ENCODE data around the gene UBE2L3.

GRCh38 chr22:21567456-21568346, at the start of gene UBE2L3:
- TF ChIP-seq POLR2A (IDR thresholded peaks at IDR 0.05; ENCODE audit: insufficient read depth in 1 of 2, low read depth in 2 of 2, low read length in 2 of 2) (peak; percentile 76 to 78), RNF2 (conservative IDR thresholded peaks at IDR 0.05; ENCODE audit: low read depth) (peak; percentile 61; the same call in 1 of the 2 replicates), PHF8 (CRISPR knock-in tag; IDR thresholded peaks at IDR 0.05) (peak; percentile 98)
- TF ChIP-seq, protein P1, sequence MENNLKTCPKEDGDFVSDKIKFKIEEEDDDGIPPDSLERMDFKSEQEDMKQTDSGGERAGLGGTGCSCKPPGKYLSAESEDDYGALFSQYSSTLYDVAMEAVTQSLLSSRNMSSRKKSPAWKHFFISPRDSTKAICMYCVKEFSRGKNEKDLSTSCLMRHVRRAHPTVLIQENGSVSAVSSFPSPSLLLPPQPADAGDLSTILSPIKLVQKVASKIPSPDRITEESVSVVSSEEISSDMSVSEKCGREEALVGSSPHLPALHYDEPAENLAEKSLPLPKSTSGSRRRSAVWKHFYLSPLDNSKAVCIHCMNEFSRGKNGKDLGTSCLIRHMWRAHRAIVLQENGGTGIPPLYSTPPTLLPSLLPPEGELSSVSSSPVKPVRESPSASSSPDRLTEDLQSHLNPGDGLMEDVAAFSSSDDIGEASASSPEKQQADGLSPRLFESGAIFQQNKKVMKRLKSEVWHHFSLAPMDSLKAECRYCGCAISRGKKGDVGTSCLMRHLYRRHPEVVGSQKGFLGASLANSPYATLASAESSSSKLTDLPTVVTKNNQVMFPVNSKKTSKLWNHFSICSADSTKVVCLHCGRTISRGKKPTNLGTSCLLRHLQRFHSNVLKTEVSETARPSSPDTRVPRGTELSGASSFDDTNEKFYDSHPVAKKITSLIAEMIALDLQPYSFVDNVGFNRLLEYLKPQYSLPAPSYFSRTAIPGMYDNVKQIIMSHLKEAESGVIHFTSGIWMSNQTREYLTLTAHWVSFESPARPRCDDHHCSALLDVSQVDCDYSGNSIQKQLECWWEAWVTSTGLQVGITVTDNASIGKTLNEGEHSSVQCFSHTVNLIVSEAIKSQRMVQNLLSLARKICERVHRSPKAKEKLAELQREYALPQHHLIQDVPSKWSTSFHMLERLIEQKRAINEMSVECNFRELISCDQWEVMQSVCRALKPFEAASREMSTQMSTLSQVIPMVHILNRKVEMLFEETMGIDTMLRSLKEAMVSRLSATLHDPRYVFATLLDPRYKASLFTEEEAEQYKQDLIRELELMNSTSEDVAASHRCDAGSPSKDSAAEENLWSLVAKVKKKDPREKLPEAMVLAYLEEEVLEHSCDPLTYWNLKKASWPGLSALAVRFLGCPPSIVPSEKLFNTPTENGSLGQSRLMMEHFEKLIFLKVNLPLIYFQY (CRISPR knock-in tag; IDR thresholded peaks at IDR 0.05; ENCODE audit: borderline replicate concordance) = peak; percentile 74
- TF ChIP-seq, protein P2, sequence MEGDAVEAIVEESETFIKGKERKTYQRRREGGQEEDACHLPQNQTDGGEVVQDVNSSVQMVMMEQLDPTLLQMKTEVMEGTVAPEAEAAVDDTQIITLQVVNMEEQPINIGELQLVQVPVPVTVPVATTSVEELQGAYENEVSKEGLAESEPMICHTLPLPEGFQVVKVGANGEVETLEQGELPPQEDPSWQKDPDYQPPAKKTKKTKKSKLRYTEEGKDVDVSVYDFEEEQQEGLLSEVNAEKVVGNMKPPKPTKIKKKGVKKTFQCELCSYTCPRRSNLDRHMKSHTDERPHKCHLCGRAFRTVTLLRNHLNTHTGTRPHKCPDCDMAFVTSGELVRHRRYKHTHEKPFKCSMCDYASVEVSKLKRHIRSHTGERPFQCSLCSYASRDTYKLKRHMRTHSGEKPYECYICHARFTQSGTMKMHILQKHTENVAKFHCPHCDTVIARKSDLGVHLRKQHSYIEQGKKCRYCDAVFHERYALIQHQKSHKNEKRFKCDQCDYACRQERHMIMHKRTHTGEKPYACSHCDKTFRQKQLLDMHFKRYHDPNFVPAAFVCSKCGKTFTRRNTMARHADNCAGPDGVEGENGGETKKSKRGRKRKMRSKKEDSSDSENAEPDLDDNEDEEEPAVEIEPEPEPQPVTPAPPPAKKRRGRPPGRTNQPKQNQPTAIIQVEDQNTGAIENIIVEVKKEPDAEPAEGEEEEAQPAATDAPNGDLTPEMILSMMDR (CRISPR knock-in tag; IDR thresholded peaks at IDR 0.05) = 0 out of 2 replicates have a peak, but pooled peaks have one; percentile 5
- TF ChIP-seq, protein P3, sequence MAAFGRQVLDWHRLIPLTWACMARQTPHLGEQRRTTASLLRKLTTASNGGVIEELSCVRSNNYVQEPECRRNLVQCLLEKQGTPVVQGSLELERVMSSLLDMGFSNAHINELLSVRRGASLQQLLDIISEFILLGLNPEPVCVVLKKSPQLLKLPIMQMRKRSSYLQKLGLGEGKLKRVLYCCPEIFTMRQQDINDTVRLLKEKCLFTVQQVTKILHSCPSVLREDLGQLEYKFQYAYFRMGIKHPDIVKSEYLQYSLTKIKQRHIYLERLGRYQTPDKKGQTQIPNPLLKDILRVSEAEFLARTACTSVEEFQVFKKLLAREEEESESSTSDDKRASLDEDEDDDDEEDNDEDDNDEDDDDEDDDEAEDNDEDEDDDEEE (CRISPR knock-in tag; IDR thresholded peaks at IDR 0.05) = peak; percentile 95
